A549 (cell line): Measurements from ENCODE around the gene PLCB1. TPM values are rescaled to one million over a fixed set of nuclear protein-coding genes. Genes with fewer than 3 reads are reported as not detected.

Experiments used
- ATAC-seq, 2 experiments: fragments of 200-7000 bp in 1 of 2; fragments of >200 bp in 1 of 2; cut with Nextera tagmentation in 1 of 2; cut with Tn5 transposase in 1 of 2; 3 replicates each; pipeline versions ENCODE4 v1.8.0 to v1.9.1; 2018 to 2020; ENCODE audit warnings: mild to moderate bottlenecking in 1 of 2, moderate library complexity in 1 of 2
- CTCF ChIA-PET: fragments of 300-600 bp; sonication (Branson Sonifier 250); formaldehyde crosslinking; extraction: SDS; loops from one replicate; lab custom pipeline; 2021; ENCODE audit warnings: antibody characterized with exemption, inconsistent platforms; lab: Yijun Ruan, JAX
- POLR2A ChIA-PET: fragments of 350-600 bp; formaldehyde crosslinking; extraction: SDS; loops from one replicate; lab custom pipeline; 2021; ENCODE audit warnings: antibody characterized with exemption, inconsistent platforms; lab: Yijun Ruan, JAX
- DNase-seq, 2 experiments: peaks; one replicate each; pipeline versions ENCODE4 v3.0.0 to v3.0.0-alpha.2; 2011 to 2016; ENCODE audit warnings: low read depth in 1 of 2, low spot score in 1 of 2
- FAIRE-seq: peaks from 2 replicates; lab custom pipeline; 2011; peaks lifted over from hg19 to GRCh38; lab: Jason Lieb, UNC
- H3K27ac ChIP-seq, 2 experiments: fragments of >200 bp; sonication (Bioruptor Twin); formaldehyde crosslinking; 3 replicates each; pipeline ENCODE4 v1.5.1; 2016 to 2017
- H3K4me1 ChIP-seq: fragments of >200 bp; sonication (Bioruptor Twin); formaldehyde crosslinking; 3 replicates; pipeline ENCODE4 v1.6.1; 2016
- H3K4me2 ChIP-seq: fragments of >200 bp; sonication (Bioruptor Twin); formaldehyde crosslinking; 3 replicates; pipeline ENCODE4 v1.6.1; 2016
- H3K4me3 ChIP-seq: fragments of >200 bp; sonication (Bioruptor Twin); formaldehyde crosslinking; 3 replicates; pipeline ENCODE4 v1.5.1; 2016
- H3K9me3 ChIP-seq: fragments of >200 bp; sonication (Bioruptor Twin); formaldehyde crosslinking; 3 replicates; pipeline ENCODE4 v1.6.1; 2016
- CBX2 ChIP-seq: fragments of 200-600 bp; sonication (generic); IDR thresholded peaks from 2 replicates; pipeline ENCODE4 v1.6.1; 2016; ENCODE audit warnings: low read depth, mild to moderate bottlenecking, borderline replicate concordance
- CEBPB ChIP-seq, 2 experiments: fragments of >200 bp in 1 of 2; sonication (Bioruptor Twin) in 1 of 2; formaldehyde crosslinking in 1 of 2; IDR thresholded peaks; 2 replicates each; pipeline ENCODE4 v1.6.1; 2012 to 2016
- CHD2 ChIP-seq: fragments of 150-350 bp; IDR thresholded peaks from 2 replicates; pipeline ENCODE4 v1.6.1; 2014; ENCODE audit warnings: low read length; ENCODE audit not compliant: partially characterized antibody
- EHF ChIP-seq: fragments of 250-450 bp; sonication (Bioruptor Pico); IDR thresholded peaks from 2 replicates; pipeline ENCODE4 v1.5.0; 2020; ENCODE audit warnings: mild to moderate bottlenecking
- FOSL2 ChIP-seq, 2 experiments: fragments of 450-650 bp in 1 of 2; fragments of >200 bp in 1 of 2; sonication (Bioruptor Twin) in 1 of 2; formaldehyde crosslinking; IDR thresholded peaks; 2 replicates each; pipeline versions ENCODE4 v1.5.0 to v1.6.1; 2016 to 2020; ENCODE audit warnings: mild to moderate bottlenecking in 1 of 2, moderate library complexity in 1 of 2
- GATA3 ChIP-seq: IDR thresholded peaks from 2 replicates; pipeline ENCODE4 v1.6.1; 2012; ENCODE audit warnings: borderline replicate concordance
- HEYL ChIP-seq: fragments of 250-450 bp; sonication (Bioruptor Pico); IDR thresholded peaks from 2 replicates; pipeline ENCODE4 v1.8.0; 2021; ENCODE audit warnings: mild to moderate bottlenecking, moderate library complexity
- KDM5A ChIP-seq: fragments of 200-600 bp; sonication (generic); IDR thresholded peaks from 2 replicates; pipeline ENCODE4 v1.6.1; 2016; ENCODE audit warnings: antibody characterized with exemption, mild to moderate bottlenecking
- MAFK ChIP-seq: fragments of 450-650 bp; IDR thresholded peaks from 2 replicates; pipeline ENCODE4 v1.6.1; 2014; ENCODE audit not compliant: partially characterized antibody
- POLR2AphosphoS2 ChIP-seq: conservative IDR thresholded peaks from 2 replicates; pipeline ENCODE4 v1.6.1; 2012; ENCODE audit warnings: low read length, improper control_type of control experiment, inconsistent platforms
- SREBF2 ChIP-seq: fragments of 450-650 bp; IDR thresholded peaks from 2 replicates; pipeline ENCODE4 v1.6.1; 2014; ENCODE audit warnings: mild to moderate bottlenecking, moderate library complexity
- ZFP36 ChIP-seq: fragments of 450-650 bp; IDR thresholded peaks from 2 replicates; pipeline ENCODE4 v1.6.1; 2014; ENCODE audit warnings: borderline replicate concordance; ENCODE audit not compliant: partially characterized antibody
- ZSCAN20 ChIP-seq: fragments of 250-450 bp; sonication (Bioruptor Pico); IDR thresholded peaks from 2 replicates; pipeline ENCODE4 v1.8.0; 2022; ENCODE audit warnings: mild to moderate bottlenecking, moderate library complexity
- WGBS: methylation state at CpG from one replicate; pipeline ENCODE4 v1.1.6; 2017; ENCODE audit errors: missing lambda C conversion rate; 5-methylcytosine and 5-hydroxymethylcytosine counted together
- polyA plus RNA-seq, 4 experiments: library from polyadenylated mRNA; depleted of rRNA in 3 of 4; stranded (reverse); fragments of >200 nt; fragmentation: RNase III in 1 of 4; extraction: RNeasy Plus Mini Kit Qiagen cat#74134 plus additional on column Dnase treatment in 1 of 4; gene quantifications; 2 replicates in 3 of 4; 3 replicates in 1 of 4; pipeline ENCODE4 v1.2.3, GENCODE V29; 2011 to 2017
- TF ChIP-seq, protein P1 (sequence below): fragments of 150-350 bp; IDR thresholded peaks from 2 replicates; pipeline ENCODE4 v1.6.1; 2014; ENCODE audit warnings: low read depth, mild to moderate bottlenecking, low read length
- TF ChIP-seq, protein P2 (sequence below): fragments of >200 bp; sonication (Bioruptor Twin); formaldehyde crosslinking; IDR thresholded peaks from 3 replicates; pipeline ENCODE4 v1.5.1; 2016
- TF ChIP-seq, protein P3 (sequence below): fragments of 200-600 bp; sonication (generic); IDR thresholded peaks from 2 replicates; pipeline ENCODE4 v1.6.1; 2016; ENCODE audit warnings: antibody characterized with exemption, mild to moderate bottlenecking, moderate library complexity

PLCB1 gene
- polyA plus RNA-seq, 2 of the 4 experiments (the other 2 are of a cell fraction): 0.97 to 6.3 TPM

DNA sequence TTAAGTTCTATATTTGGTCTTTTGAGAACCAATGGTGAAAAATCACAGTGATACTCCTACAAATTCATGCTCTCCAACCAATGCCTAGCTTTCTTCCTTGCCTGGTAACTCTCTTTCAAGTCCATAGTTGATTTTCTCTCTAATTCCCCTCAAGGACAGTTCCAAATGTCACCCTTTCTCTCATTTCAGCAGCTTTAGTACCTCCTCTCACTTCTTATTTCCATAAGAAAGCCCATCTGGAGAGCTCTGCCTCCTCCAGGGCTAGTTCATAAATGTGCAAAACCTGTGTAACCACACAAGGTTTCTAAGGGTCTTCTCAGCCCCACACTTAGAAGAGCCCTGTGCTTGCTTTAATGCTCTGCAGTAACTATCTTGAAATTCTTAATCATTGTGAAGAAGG lies 781.4 kb downstream of the PLCB1 start:
- H3K9me3 ChIP-seq: peaks cover 14% of the 10 kb centered on the region; the same call in 1 of the 3 replicates
- no peak for ATAC-seq
- TF ChIP-seq, protein P1, sequence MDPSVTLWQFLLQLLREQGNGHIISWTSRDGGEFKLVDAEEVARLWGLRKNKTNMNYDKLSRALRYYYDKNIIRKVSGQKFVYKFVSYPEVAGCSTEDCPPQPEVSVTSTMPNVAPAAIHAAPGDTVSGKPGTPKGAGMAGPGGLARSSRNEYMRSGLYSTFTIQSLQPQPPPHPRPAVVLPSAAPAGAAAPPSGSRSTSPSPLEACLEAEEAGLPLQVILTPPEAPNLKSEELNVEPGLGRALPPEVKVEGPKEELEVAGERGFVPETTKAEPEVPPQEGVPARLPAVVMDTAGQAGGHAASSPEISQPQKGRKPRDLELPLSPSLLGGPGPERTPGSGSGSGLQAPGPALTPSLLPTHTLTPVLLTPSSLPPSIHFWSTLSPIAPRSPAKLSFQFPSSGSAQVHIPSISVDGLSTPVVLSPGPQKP: no peak
- TF ChIP-seq MAFK (no peak), FOSL2 (IDR thresholded peaks at IDR 0.05) (no peak), FOSL2 (CRISPR knock-in tag; IDR thresholded peaks at IDR 0.05) (no peak), EHF (CRISPR knock-in tag) (no peak), GATA3 (no peak), HEYL (CRISPR knock-in tag) (no peak), ZFP36 (no peak), SREBF2 (no peak)
- TF ChIP-seq, all 56 proteins: peak for 0
- POLR2A ChIA-PET: no interaction called here
- CTCF ChIA-PET: no interaction called here
- Histone ChIP-seq H3K4me1 (no peaks in the 10 kb centered on the region), H3K4me2 (no peak overlapping the region), H3K4me3 (no peak overlapping the region), H3K27ac (no peak overlapping the region)
- DNase-seq (no peak), FAIRE-seq (no peak)

DNA sequence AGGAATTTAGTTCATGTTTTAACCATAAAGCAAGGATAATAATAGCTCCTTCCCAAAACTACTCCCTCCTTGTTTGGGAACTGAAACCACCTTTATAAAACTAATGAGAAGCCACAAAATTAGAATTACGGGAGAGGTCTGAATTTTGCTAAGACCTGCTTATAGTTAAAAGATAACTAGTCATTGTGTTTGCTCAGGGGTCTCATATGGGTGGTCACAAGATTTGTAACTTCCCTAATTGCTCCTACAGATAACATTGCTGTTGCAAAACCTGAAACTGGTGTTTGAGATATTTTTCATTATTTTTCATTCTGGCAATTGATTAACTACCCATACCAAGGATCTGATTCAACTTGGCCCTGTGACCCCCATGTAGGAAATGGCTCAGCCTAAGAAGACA lies 782.4 kb downstream of the PLCB1 start:
- no peak overlapping the region for H3K4me3 ChIP-seq
- CTCF ChIA-PET: interaction anchor here (1.4 kb wide), 1 partner anchor 27 kb away, joined by 3 read pairs; no protein-coding TSS in a partner anchor
- no peak for DNase-seq
- H3K27ac ChIP-seq: no peak overlapping the region
- WGBS: 88% methylated on average over 1 of the region's 1 CpG
- TF ChIP-seq SREBF2: no peak
- TF ChIP-seq CEBPB (IDR thresholded peaks at IDR 0.05): no peak
- TF ChIP-seq, protein P2, sequence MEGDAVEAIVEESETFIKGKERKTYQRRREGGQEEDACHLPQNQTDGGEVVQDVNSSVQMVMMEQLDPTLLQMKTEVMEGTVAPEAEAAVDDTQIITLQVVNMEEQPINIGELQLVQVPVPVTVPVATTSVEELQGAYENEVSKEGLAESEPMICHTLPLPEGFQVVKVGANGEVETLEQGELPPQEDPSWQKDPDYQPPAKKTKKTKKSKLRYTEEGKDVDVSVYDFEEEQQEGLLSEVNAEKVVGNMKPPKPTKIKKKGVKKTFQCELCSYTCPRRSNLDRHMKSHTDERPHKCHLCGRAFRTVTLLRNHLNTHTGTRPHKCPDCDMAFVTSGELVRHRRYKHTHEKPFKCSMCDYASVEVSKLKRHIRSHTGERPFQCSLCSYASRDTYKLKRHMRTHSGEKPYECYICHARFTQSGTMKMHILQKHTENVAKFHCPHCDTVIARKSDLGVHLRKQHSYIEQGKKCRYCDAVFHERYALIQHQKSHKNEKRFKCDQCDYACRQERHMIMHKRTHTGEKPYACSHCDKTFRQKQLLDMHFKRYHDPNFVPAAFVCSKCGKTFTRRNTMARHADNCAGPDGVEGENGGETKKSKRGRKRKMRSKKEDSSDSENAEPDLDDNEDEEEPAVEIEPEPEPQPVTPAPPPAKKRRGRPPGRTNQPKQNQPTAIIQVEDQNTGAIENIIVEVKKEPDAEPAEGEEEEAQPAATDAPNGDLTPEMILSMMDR: no peak
- TF ChIP-seq, protein P3, sequence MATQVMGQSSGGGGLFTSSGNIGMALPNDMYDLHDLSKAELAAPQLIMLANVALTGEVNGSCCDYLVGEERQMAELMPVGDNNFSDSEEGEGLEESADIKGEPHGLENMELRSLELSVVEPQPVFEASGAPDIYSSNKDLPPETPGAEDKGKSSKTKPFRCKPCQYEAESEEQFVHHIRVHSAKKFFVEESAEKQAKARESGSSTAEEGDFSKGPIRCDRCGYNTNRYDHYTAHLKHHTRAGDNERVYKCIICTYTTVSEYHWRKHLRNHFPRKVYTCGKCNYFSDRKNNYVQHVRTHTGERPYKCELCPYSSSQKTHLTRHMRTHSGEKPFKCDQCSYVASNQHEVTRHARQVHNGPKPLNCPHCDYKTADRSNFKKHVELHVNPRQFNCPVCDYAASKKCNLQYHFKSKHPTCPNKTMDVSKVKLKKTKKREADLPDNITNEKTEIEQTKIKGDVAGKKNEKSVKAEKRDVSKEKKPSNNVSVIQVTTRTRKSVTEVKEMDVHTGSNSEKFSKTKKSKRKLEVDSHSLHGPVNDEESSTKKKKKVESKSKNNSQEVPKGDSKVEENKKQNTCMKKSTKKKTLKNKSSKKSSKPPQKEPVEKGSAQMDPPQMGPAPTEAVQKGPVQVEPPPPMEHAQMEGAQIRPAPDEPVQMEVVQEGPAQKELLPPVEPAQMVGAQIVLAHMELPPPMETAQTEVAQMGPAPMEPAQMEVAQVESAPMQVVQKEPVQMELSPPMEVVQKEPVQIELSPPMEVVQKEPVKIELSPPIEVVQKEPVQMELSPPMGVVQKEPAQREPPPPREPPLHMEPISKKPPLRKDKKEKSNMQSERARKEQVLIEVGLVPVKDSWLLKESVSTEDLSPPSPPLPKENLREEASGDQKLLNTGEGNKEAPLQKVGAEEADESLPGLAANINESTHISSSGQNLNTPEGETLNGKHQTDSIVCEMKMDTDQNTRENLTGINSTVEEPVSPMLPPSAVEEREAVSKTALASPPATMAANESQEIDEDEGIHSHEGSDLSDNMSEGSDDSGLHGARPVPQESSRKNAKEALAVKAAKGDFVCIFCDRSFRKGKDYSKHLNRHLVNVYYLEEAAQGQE: no peak
- TF ChIP-seq CBX2: no peak
- TF ChIP-seq KDM5A: no peak
- TF ChIP-seq EHF (CRISPR knock-in tag): no peak
- TF ChIP-seq POLR2AphosphoS2: no peak
- TF ChIP-seq, protein P1: no peak
- TF ChIP-seq ZSCAN20 (CRISPR knock-in tag): no peak
- TF ChIP-seq CHD2: no peak
- TF ChIP-seq, all 56 proteins: peak for 0
- Histone ChIP-seq H3K4me1 (no peaks in the 10 kb centered on the region), H3K4me2 (no peak overlapping the region), H3K9me3 (peaks cover 14% of the 10 kb centered on the region; the same call in 1 of the 3 replicates)
- no peak for ATAC-seq
- no peak for FAIRE-seq
- POLR2A ChIA-PET: no interaction called here
